Astrocyte of the spinal cord (primary cell): ENCODE data around the gene MADD.

Experiments used
- DNase-seq: peaks from one replicate; pipeline ENCODE4 v3.0.0; 2011; ENCODE audit warnings: low read depth, low spot score
- H3K4me3 ChIP-seq: 2 replicates; pipeline ENCODE4 v1.5.1; 2011; ENCODE audit warnings: low read depth, mild to moderate bottlenecking, low read length, moderate library complexity
- in situ Hi-C: cut with HindIII; loops from 2 replicates; pipeline ENCODE4 v1.10.0; 2017; ENCODE audit warnings: low sequenced_read_pairs
- TF ChIP-seq, protein P1 (sequence below): IDR thresholded peaks from 2 replicates; pipeline ENCODE4 v1.5.1; 2012; ENCODE audit warnings: low read depth, mild to moderate bottlenecking, low read length, inconsistent platforms

MADD gene

DNA sequence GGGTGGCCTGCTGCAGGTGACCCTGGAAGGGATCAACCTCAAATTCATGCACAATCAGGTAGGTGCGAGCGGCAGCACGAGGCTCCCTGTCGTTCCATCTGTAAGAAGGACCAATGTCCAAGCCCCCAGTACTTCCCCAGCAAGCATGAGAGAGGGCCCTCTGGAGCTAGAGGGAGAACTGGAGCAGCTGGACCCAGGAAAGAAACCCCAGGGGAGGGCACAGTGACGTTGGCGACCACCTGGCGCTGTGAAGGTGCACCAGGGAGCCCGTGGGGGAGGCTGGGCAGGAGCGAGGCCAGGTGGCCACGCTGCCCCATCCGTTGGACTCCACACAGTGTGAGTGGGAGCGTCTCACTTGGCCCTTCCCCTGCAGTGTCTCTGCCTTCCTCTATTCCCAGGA lies 54.6 kb downstream of the MADD start:
- TF ChIP-seq, protein P1, sequence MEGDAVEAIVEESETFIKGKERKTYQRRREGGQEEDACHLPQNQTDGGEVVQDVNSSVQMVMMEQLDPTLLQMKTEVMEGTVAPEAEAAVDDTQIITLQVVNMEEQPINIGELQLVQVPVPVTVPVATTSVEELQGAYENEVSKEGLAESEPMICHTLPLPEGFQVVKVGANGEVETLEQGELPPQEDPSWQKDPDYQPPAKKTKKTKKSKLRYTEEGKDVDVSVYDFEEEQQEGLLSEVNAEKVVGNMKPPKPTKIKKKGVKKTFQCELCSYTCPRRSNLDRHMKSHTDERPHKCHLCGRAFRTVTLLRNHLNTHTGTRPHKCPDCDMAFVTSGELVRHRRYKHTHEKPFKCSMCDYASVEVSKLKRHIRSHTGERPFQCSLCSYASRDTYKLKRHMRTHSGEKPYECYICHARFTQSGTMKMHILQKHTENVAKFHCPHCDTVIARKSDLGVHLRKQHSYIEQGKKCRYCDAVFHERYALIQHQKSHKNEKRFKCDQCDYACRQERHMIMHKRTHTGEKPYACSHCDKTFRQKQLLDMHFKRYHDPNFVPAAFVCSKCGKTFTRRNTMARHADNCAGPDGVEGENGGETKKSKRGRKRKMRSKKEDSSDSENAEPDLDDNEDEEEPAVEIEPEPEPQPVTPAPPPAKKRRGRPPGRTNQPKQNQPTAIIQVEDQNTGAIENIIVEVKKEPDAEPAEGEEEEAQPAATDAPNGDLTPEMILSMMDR, result no peak
- H3K4me3 ChIP-seq, result no peak overlapping the region
- in situ Hi-C loops, result no loop called here
- no peak for DNase-seq

DNA sequence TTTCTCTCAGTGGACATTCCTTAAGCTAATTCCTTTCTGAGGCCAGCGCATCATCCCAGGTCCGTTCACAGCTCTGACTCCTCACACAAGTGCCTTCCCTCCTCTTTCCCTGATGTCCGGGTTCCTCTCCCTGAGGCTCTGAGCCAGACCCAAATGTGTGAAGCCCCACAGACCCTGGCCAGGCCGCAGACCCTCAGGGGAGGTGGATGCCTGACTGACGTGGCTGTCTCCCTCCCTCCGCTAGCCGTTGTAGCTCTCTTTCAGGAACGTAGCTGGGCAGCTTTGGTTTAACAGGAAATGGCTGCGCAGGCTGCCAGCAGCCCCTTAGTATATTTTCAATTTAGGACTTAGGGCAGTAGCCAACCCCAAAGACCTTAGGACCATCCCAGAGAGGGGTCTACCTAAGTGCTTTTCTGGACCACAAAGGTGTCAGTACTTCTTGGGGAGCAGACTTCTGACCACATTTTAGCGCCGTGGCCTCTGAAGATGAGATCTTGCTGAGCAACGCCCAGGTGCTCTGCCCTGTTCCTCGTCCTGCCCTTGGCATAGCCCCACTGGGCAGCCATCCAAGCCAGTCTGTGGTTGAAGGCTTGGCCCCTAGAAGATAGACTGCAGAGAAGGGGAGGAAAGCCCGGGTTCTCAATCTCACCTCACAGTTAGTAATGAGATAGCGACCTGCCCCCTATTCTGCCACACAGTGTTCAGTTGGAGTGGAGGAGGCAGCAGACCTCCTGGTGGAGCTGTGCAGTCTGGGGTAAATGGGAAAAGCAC lies 55.5 kb downstream of the MADD start:
- in situ Hi-C loops, result no loop called here
- DNase-seq, result no peak
- TF ChIP-seq, protein P1, result no peak

DNA sequence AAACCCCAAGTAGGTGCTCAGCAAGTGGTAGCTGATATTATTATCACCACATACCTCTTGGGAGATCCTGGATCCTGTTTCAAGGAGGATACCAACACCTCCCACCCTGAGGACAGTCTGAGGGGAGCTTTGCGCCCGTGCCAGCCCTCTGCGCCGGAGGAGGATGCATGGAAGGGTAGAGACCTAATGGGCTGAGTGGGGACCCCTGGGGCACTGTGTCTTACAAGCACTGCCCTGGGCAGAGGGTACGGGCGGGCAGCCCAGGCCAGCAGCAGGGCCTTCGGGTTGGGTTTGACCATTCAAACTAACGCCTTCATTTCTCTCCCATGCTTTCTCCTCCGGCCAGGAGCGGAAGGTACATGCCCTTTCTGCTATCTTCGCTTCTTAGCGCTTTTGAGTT lies 56.3 kb downstream of the MADD start:
- TF ChIP-seq, protein P1, result no peak
- H3K4me3 ChIP-seq, result no peak overlapping the region
- no peak for DNase-seq
- in situ Hi-C loops, result no loop called here

More for the DNA sequence above, 55.5 kb downstream of the MADD start:
- no peak overlapping the region for H3K4me3 ChIP-seq

DNA sequence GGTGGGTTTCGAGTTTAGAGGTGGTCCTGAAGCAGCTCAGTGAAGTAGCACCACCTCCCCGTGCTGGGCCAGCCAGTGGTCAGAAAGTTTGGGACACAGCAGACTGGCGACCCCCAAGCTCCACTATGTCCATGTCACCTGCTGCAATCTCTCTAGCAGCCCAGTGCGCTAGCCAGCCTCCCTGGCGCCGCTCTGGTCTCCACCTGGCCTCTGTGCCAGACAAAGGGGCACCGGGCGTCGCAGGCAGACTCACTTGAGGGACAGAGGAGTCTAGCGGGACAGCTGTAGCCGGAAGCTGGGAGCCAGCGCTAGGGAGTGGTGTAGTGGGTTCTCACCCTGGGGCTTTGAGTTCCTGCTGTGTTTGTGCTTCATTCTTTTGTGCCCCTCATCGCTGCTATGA lies 57.1 kb downstream of the MADD start:
- DNase-seq, result no peak
- TF ChIP-seq, protein P1, result no peak
- in situ Hi-C loops, result no loop called here
- no peak overlapping the region for H3K4me3 ChIP-seq

DNA sequence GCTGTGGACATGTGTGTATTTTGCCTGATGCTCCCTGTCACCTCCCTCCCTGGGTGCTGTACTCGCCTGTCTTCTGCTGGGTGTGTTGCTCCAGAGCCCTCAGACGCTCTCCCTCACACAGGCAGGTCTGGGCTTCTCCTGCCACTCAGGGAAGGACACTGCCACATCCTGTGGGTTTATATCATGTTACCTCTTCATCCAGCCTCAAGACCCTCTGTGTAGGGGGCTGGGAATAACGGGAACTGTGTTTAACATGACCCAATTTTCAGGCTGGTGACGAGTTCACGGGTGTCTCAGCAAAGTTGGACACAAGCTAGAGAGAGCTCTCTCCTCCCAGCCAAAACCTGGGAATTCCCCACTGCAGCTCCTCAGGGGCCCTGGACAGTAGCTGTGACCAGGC lies 58.0 kb downstream of the MADD start:
- no peak overlapping the region for H3K4me3 ChIP-seq
- in situ Hi-C loops, result no loop called here
- TF ChIP-seq, protein P1, result no peak
- DNase-seq, result no peak

DNA sequence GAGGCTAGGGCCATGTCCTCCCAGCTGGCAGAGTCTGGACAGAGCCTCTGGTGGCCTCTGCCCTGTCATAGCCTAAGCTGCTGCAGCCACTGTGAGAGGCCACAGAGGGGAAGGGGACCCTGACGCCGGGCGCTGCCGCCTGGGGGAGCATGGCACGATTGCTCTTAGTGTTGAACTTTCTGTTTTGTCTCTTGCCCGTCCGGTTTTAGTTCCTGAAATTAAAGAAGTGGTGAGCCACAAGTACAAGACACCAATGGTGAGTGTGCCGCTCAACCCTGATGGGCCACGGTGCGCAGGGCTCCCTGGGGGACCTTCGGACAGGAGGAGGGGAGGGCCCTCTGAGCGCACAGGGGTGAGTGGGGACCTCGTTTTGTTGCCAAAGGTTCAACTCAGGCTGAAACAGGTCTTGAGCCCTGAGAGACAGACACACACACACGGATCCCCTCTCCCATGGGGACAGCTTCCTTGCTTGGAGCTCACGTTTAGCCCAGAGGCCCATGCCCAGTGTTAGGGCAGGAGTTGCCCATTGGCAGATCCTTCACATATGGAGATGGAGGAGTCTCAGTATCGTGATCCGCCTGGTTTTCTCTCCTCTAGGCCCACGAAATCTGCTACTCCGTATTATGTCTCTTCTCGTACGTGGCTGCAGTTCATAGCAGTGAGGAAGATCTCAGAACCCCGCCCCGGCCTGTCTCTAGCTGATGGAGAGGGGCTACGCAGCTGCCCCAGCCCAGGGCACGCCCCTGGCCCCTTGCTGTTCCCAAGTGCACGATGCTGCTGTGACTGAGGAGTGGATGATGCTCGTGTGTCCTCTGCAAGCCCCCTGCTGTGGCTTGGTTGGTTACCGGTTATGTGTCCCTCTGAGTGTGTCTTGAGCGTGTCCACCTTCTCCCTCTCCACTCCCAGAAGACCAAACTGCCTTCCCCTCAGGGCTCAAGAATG lies 58.8 kb downstream of the MADD start:
- in situ Hi-C loops, result no loop called here
- no peak for DNase-seq
- TF ChIP-seq, protein P1, result no peak
- H3K4me3 ChIP-seq, result no peak overlapping the region
